Chondrocyte (in vitro differentiated cells): Measurements from ENCODE around the gene TCF7L2. TPM values are rescaled to one million over a fixed set of nuclear protein-coding genes. Genes with fewer than 3 reads are reported as not detected.
A peak's percentile ranks its signal among the peaks of the same experiment; 100 is the strongest.

Source experiments
- DNase-seq: peaks from one replicate; pipeline ENCODE4 v3.0.0; 2021; ENCODE audit warnings: mixed read lengths, low spot score
- H3K27ac Mint-ChIP-seq: one replicate; pipeline ENCODE4 v1.8.0; 2021; ENCODE audit warnings: mild to moderate bottlenecking, moderate library complexity, mixed read lengths; ENCODE audit not compliant: unreplicated experiment
- H3K27me3 Mint-ChIP-seq: 2 replicates; pipeline ENCODE4 v1.8.0; 2021; ENCODE audit warnings: low read depth, mixed read lengths
- H3K36me3 Mint-ChIP-seq: 2 replicates; pipeline ENCODE4 v1.8.0; 2021; ENCODE audit warnings: low read depth, mixed read lengths
- H3K4me1 Mint-ChIP-seq: 2 replicates; pipeline ENCODE4 v1.8.0; 2021; ENCODE audit warnings: low read depth, mild to moderate bottlenecking, mixed read lengths
- H3K4me3 Mint-ChIP-seq: one replicate; pipeline ENCODE4 v1.8.0; 2021; ENCODE audit warnings: mild to moderate bottlenecking, moderate library complexity, mixed read lengths; ENCODE audit not compliant: unreplicated experiment
- H3K9me3 Mint-ChIP-seq: 2 replicates; pipeline ENCODE4 v1.8.0; 2021; ENCODE audit warnings: low read depth, mixed read lengths
- CTCF ChIP-seq: fragments of 200-600 bp; sonication (generic); IDR thresholded peaks from 2 replicates; pipeline ENCODE4 v1.5.0; 2021; ENCODE audit warnings: antibody characterized with exemption, mild to moderate bottlenecking, moderate library complexity
- total RNA-seq: library from RNA; stranded (reverse); gene quantifications from 3 replicates; pipeline ENCODE4 v1.2.1, GENCODE V29; 2021

The TCF7L2 gene
- total RNA-seq, 1 donor from 2014 or later: 30.9 TPM

GRCh38 chr10:113089551-113089950, 139.5 kb downstream of the TCF7L2 start:
- H3K27me3 Mint-ChIP-seq: no peaks in the 10 kb centered on the region
- peaks cover 8% of the 10 kb centered on the region for H3K36me3 Mint-ChIP-seq
- H3K4me1 Mint-ChIP-seq: peaks cover 47% of the 10 kb centered on the region
- no peak for TF ChIP-seq CTCF
- H3K27ac Mint-ChIP-seq: no peak overlapping the region
- H3K4me3 Mint-ChIP-seq: no peak overlapping the region
- DNase-seq: no peak
- H3K9me3 Mint-ChIP-seq: no peaks in the 10 kb centered on the region

- Mint-ChIP-seq H3K36me3 (peaks cover 12% of the 10 kb centered on the region), H3K27me3 (no peaks in the 10 kb centered on the region), H3K9me3 (no peaks in the 10 kb centered on the region), H3K27ac (no peak overlapping the region), H3K4me1 (peaks cover 56% of the 10 kb centered on the region), H3K4me3 (no peak overlapping the region)
- no peak for DNase-seq
- TF ChIP-seq CTCF: no peak
These were observed 141.9 kb downstream of the TCF7L2 start for GRCh38 chr10:113091920-113092319.

- peaks cover 12% of the 10 kb centered on the region for H3K36me3 Mint-ChIP-seq
- DNase-seq: no peak
- no peaks in the 10 kb centered on the region for H3K9me3 Mint-ChIP-seq
- peak overlapping the region; percentile 92 for H3K27ac Mint-ChIP-seq
- H3K4me3 Mint-ChIP-seq: peak overlapping the region; percentile 24
- H3K27me3 Mint-ChIP-seq: no peaks in the 10 kb centered on the region
- TF ChIP-seq CTCF: no peak
- peaks cover 48% of the 10 kb centered on the region for H3K4me1 Mint-ChIP-seq
These were observed 143.4 kb downstream of the TCF7L2 start for GRCh38 chr10:113093188-113094113.

GRCh38 chr10:113094114-113094486, 144.1 kb downstream of the TCF7L2 start:
- Mint-ChIP-seq H3K36me3 (peaks cover 12% of the 10 kb centered on the region), H3K27me3 (no peaks in the 10 kb centered on the region), H3K27ac (peak overlapping the region; percentile 92), H3K4me3 (peak overlapping the region; percentile 24), H3K9me3 (no peaks in the 10 kb centered on the region), H3K4me1 (peaks cover 52% of the 10 kb centered on the region)
- TF ChIP-seq CTCF: no peak
- DNase-seq: no peak

GRCh38 chr10:113095419-113096127, 145.5 kb downstream of the TCF7L2 start:
- DNase-seq: no peak
- H3K4me1 Mint-ChIP-seq: peaks cover 61% of the 10 kb centered on the region

More at GRCh38 chr10:113095419-113096127, 145.5 kb downstream of the TCF7L2 start:
- Mint-ChIP-seq H3K36me3 (peaks cover 14% of the 10 kb centered on the region), H3K4me3 (no peak overlapping the region), H3K27ac (peak overlapping the region; percentile 41), H3K27me3 (no peaks in the 10 kb centered on the region), H3K9me3 (no peaks in the 10 kb centered on the region)
- no peak for TF ChIP-seq CTCF
